IMR-90 (cell line): ENCODE data around the gene UNC5B. TPM values are rescaled to one million over a fixed set of nuclear protein-coding genes. Genes with fewer than 3 reads are reported as not detected.

ENCODE experiments used
- ATAC-seq: fragments of 200-7000 bp; cut with Tn5 transposase; 2 replicates; pipeline ENCODE4 v1.9.1; 2020; ENCODE audit warnings: low read depth, mild to moderate bottlenecking, moderate library complexity
- BruUV-seq: library from RNA; stranded (reverse); fragments of 400-500 nt; replicated peaks from 2 replicates; lab custom pipeline; 2021; lab: Mats Ljungman, UMichigan
- CTCF ChIA-PET: fragments of 300-600 bp; formaldehyde crosslinking; extraction: SDS; loops from one replicate; lab custom pipeline; 2021; ENCODE audit warnings: antibody characterized with exemption; lab: Yijun Ruan, JAX
- POLR2A ChIA-PET: fragments of 300-600 bp; sonication (Branson Sonifier 250); formaldehyde crosslinking; loops from one replicate; lab custom pipeline; 2022; ENCODE audit warnings: antibody characterized with exemption; ENCODE audit not compliant: unreplicated experiment; lab: Charles Lee
- DNase-seq: peaks from one replicate; pipeline ENCODE4 v3.0.0; 2013
- H2AFZ ChIP-seq: replicated peaks from 2 replicates; pipeline ENCODE3; 2013; ENCODE audit warnings: low read length, mild to moderate bottlenecking; ENCODE audit not compliant: poor library complexity
- H2AK5ac ChIP-seq: 2 replicates; pipeline ENCODE4 v1.6.1; 2013; ENCODE audit warnings: low read depth, low read length, inconsistent platforms
- H2AK9ac ChIP-seq: replicated peaks from 2 replicates; pipeline ENCODE3; 2013; ENCODE audit warnings: mild to moderate bottlenecking, low read depth, low read length, moderate library complexity; ENCODE audit not compliant: poor library complexity
- H2BK120ac ChIP-seq: 2 replicates; pipeline ENCODE4 v1.6.1; 2013; ENCODE audit warnings: low read depth, low read length, inconsistent platforms
- H2BK15ac ChIP-seq: 3 replicates; pipeline ENCODE4 v1.6.1; 2013; ENCODE audit warnings: low read depth, low read length, inconsistent platforms
- H2BK20ac ChIP-seq: 2 replicates; pipeline ENCODE4 v1.6.1; 2013; ENCODE audit warnings: low read depth, mild to moderate bottlenecking, inconsistent platforms, low read length, moderate library complexity
- H2BK5ac ChIP-seq: 2 replicates; pipeline ENCODE4 v1.6.1; 2013; ENCODE audit warnings: mild to moderate bottlenecking, low read depth, low read length, inconsistent platforms; ENCODE audit not compliant: poor library complexity, severe bottlenecking
- H3K14ac ChIP-seq: replicated peaks from 2 replicates; pipeline ENCODE4 v1.6.1; 2013; ENCODE audit warnings: low read depth, low read length, inconsistent platforms
- H3K18ac ChIP-seq: 2 replicates; pipeline ENCODE4 v1.6.1; 2013; ENCODE audit warnings: low read depth, low read length, control low read depth
- H3K23ac ChIP-seq: 2 replicates; pipeline ENCODE4 v1.6.1; 2013; ENCODE audit warnings: low read depth, low read length, inconsistent platforms
- H3K27ac ChIP-seq: 2 replicates; pipeline ENCODE4 v1.5.1; 2013; ENCODE audit warnings: mild to moderate bottlenecking, control low read depth, low read length; ENCODE audit not compliant: insufficient read depth
- H3K27me3 ChIP-seq: 2 replicates; pipeline ENCODE4 v1.6.1; 2013; ENCODE audit warnings: low read length; ENCODE audit not compliant: control insufficient read depth, insufficient read depth
- H3K36me3 ChIP-seq: 2 replicates; pipeline ENCODE4 v1.6.1; 2013; ENCODE audit warnings: low read length, mixed read lengths; ENCODE audit not compliant: control insufficient read depth, insufficient read depth
- H3K4ac ChIP-seq: 2 replicates; pipeline ENCODE4 v1.6.1; 2013; ENCODE audit warnings: low read depth, low read length, inconsistent platforms
- H3K4me1 ChIP-seq: 2 replicates; pipeline ENCODE4 v1.6.1; 2013; ENCODE audit warnings: low read length, mixed read lengths; ENCODE audit not compliant: control insufficient read depth, insufficient read depth
- H3K4me2 ChIP-seq: 2 replicates; pipeline ENCODE4 v1.6.1; 2013; ENCODE audit warnings: low read depth, mild to moderate bottlenecking, control low read depth, low read length, moderate library complexity
- H3K4me3 ChIP-seq: 2 replicates; pipeline ENCODE4 v1.5.1; 2013; ENCODE audit warnings: low read depth, mild to moderate bottlenecking, control low read depth, low read length, moderate library complexity; ENCODE audit not compliant: insufficient read depth
- H3K56ac ChIP-seq: 2 replicates; pipeline ENCODE4 v1.6.1; 2013; ENCODE audit warnings: low read length, inconsistent platforms; ENCODE audit not compliant: insufficient read depth; ENCODE audit errors: extremely low read depth
- H3K79me1 ChIP-seq, 2 experiments: 2 replicates each; pipeline ENCODE4 v1.6.1; 2013; ENCODE audit warnings: low read length in 2 of 2, inconsistent platforms in 1 of 2, low read depth in 1 of 2
- H3K9ac ChIP-seq: 2 replicates; pipeline ENCODE4 v1.6.1; 2013; ENCODE audit warnings: low read depth, low read length, control low read depth
- H3K9me1 ChIP-seq: 2 replicates; pipeline ENCODE4 v1.6.1; 2013; ENCODE audit warnings: low read length, inconsistent platforms; ENCODE audit not compliant: insufficient read depth
- H3K9me3 ChIP-seq: 2 replicates; pipeline ENCODE4 v1.6.1; 2013; ENCODE audit warnings: low read length; ENCODE audit not compliant: control insufficient read depth, insufficient read depth
- H4K20me1 ChIP-seq: 2 replicates; pipeline ENCODE4 v1.6.1; 2013; ENCODE audit warnings: low read length, inconsistent platforms; ENCODE audit not compliant: insufficient read depth
- H4K5ac ChIP-seq: 2 replicates; pipeline ENCODE4 v1.6.1; 2013; ENCODE audit warnings: mild to moderate bottlenecking, low read depth, low read length, control low read depth
- H4K8ac ChIP-seq, 2 experiments: 2 replicates each; pipeline ENCODE4 v1.6.1; 2013; ENCODE audit warnings: low read depth in 2 of 2, low read length in 2 of 2, control low read depth in 1 of 2, inconsistent platforms in 1 of 2
- H4K91ac ChIP-seq: 2 replicates; pipeline ENCODE4 v1.6.1; 2013; ENCODE audit warnings: low read depth, low read length, inconsistent platforms; ENCODE audit not compliant: insufficient read depth
- NFE2L2 ChIP-seq: fragments of 150-350 bp; IDR thresholded peaks from 2 replicates; pipeline ENCODE4 v1.6.1; 2016; ENCODE audit warnings: low read depth, mild to moderate bottlenecking, low read length
- WGBS, 2 experiments: methylation state at CpG; one replicate each; pipeline versions ENCODE4 v1.1.5 to v1.1.7; 2013; ENCODE audit warnings: missing lambda C conversion rate in 2 of 2; ENCODE audit not compliant: insufficient read length in 1 of 2; ENCODE audit errors: extremely low coverage in 2 of 2; 5-methylcytosine and 5-hydroxymethylcytosine counted together
- dilution Hi-C: fragments of 300-500 bp; cut with HindIII; formaldehyde crosslinking; loops from one replicate; pipeline ENCODE4 v1.14.3; 2018; ENCODE audit warnings: low sequenced_read_pairs; ENCODE audit not compliant: unreplicated experiment
- in situ Hi-C: fragments of 300-500 bp; cut with MboI; formaldehyde crosslinking; loops from 3 replicates; pipeline ENCODE4 v1.14.3; 2019; ENCODE audit warnings: low sequenced_read_pairs, inconsistent platforms, mixed read lengths
- intact Hi-C: fragments of 100-400 bp; cut with micrococcal nuclease; formaldehyde crosslinking; loops from 2 replicates; pipeline ENCODE4 v1.10.0; 2022
- polyA plus RNA-seq, 3 experiments: library from polyadenylated mRNA; depleted of rRNA; stranded (reverse); fragments of >200 nt; gene quantifications; 2 replicates each; pipeline ENCODE4 v1.2.3, GENCODE V29; 2012; ENCODE audit warnings: low replicate concordance in 1 of 3
- total RNA-seq: library from RNA; depleted of rRNA; stranded (reverse); fragments of >200 nt; gene quantifications from 2 replicates; pipeline ENCODE4 v1.2.3, GENCODE V29; 2012

Gene UNC5B
- total and polyA plus RNA-seq, 2 of the 4 experiments (the other 2 are of a cell fraction), result 1.6 to 4.2 TPM

DNA sequence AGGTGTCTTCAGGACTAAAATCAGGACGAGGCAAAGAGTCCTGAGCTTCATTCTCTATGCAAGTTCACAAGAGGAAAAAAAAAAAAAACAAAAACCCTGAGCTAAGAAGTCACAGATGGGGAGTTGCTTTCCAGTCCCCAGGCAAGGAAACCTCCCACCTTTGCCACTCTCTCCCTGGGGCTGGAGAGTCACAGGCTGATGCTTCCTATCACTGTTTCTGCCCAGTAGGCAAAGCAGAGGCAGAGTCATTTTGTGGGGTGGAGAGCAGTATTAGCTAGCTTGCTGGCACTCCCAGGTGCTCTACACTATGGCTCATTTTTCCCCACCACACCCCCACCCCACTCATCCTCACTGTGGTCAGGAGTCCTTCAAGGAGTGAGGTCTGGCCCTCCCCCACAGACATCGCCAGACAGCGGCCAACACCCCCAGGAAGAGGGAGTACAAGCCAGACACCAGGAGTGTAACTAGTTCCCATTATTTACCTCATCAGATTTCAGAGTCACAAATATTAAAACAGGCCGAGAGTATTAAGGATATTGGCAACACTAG lies 34.6 kb upstream of the UNC5B start:
- Histone ChIP-seq H4K20me1 (no peaks in the 10 kb centered on the region), H3K36me3 (no peaks in the 10 kb centered on the region), H2BK15ac (no peak overlapping the region), H2AK9ac (no peak overlapping the region), H3K9me1 (no peaks in the 10 kb centered on the region), H3K4me2 (no peak overlapping the region), H3K18ac (no peak overlapping the region), H2BK120ac (no peak overlapping the region), H3K4me3 (no peak overlapping the region), H2BK20ac (no peak overlapping the region), H2AK5ac (no peak overlapping the region), H3K23ac (no peak overlapping the region), H3K4ac (no peak overlapping the region), H4K91ac (no peak overlapping the region), H4K5ac (no peak overlapping the region), H3K27me3 (peaks cover 38% of the 10 kb centered on the region), H3K9ac (no peak overlapping the region), H3K56ac (no peak overlapping the region), H3K14ac (no peak overlapping the region), H2BK5ac (no peak overlapping the region), H3K4me1 (no peaks in the 10 kb centered on the region), H3K27ac (no peak overlapping the region), H2AFZ (no peak overlapping the region), H4K8ac (no peak overlapping the region), H3K79me1 (no peaks in the 10 kb centered on the region), H3K9me3 (no peaks in the 10 kb centered on the region)
- ChIA-PET POLR2A (no interaction called here), CTCF (no interaction called here)
- no TSS peak for BruUV-seq
- no CpG with 5 or more reads among the region's 4 CpGs for WGBS, 2 experiments
- dilution Hi-C loops, result no loop called here
- DNase-seq (no peak), ATAC-seq (no peak)
- intact Hi-C loops, result no loop called here
- in situ Hi-C loops, result no loop called here
- TF ChIP-seq NFE2L2, result no peak
